SU-DHL-6 (cell line): Measurements from ENCODE around the gene RAB11FIP3.
"Not testable (repeated sequence)": the region's sequence is repeated elsewhere in the genome, so short reads cannot be mapped to it uniquely, and the experiment has no call there.

Experiments used
- H2AFZ ChIP-seq: fragments of 200-600 bp; sonication (generic); 2 replicates; pipeline ENCODE4 v1.6.1; 2014; ENCODE audit warnings: low read depth, mild to moderate bottlenecking, moderate library complexity, mixed read lengths, antibody characterized with exemption, low read length; ENCODE audit not compliant: severe bottlenecking
- H3F3A ChIP-seq: fragments of 200-600 bp; shearing (Covaris generic); 2 replicates; pipeline ENCODE4 v1.6.0; 2016; ENCODE audit warnings: antibody characterized with exemption, mild to moderate bottlenecking; ENCODE audit not compliant: insufficient read depth
- H3K27ac ChIP-seq: fragments of 200-600 bp; sonication (generic); 2 replicates; pipeline ENCODE4 v1.5.1; 2016; ENCODE audit warnings: low read depth, mild to moderate bottlenecking, low read length, moderate library complexity, mixed read lengths
- H3K27me3 ChIP-seq: fragments of 200-600 bp; sonication (generic), shearing (Covaris generic); 2 replicates; pipeline ENCODE4 v1.6.0; 2014; ENCODE audit warnings: mild to moderate bottlenecking, low read length
- H3K36me3 ChIP-seq: fragments of 200-600 bp; sonication (generic); 2 replicates; pipeline ENCODE4 v1.6.1; 2014; ENCODE audit warnings: mild to moderate bottlenecking, low read length, mixed read lengths
- H3K4me2 ChIP-seq: fragments of 300-600, 200-600 bp; shearing (Covaris generic), sonication (generic); 2 replicates; pipeline ENCODE4 v1.6.0; 2014; ENCODE audit warnings: low read length, low read depth, mild to moderate bottlenecking; ENCODE audit not compliant: poor library complexity, severe bottlenecking
- H3K4me3 ChIP-seq: fragments of 200-600 bp; sonication (generic); 2 replicates; pipeline ENCODE4 v1.5.1; 2014; ENCODE audit warnings: antibody characterized with exemption, low read length, mild to moderate bottlenecking, mixed read lengths; ENCODE audit not compliant: insufficient read depth, poor library complexity, severe bottlenecking
- H3K79me2 ChIP-seq: fragments of 200-600 bp; sonication (generic); 2 replicates; pipeline ENCODE4 v1.6.1; 2014; ENCODE audit warnings: mild to moderate bottlenecking, low read length, moderate library complexity; ENCODE audit not compliant: insufficient read depth
- H3K9ac ChIP-seq: fragments of 200-600 bp; sonication (generic); 2 replicates; pipeline ENCODE4 v1.7.0; 2014; ENCODE audit warnings: mild to moderate bottlenecking, low read length
- H3K9me2 ChIP-seq: fragments of 200-600 bp; sonication (generic); replicated peaks from 2 replicates; pipeline ENCODE4 v1.6.1; 2014; ENCODE audit warnings: low read length; ENCODE audit not compliant: insufficient read depth
- H3K9me3 ChIP-seq: fragments of 200-600 bp; sonication (generic); 2 replicates; pipeline ENCODE4 v1.6.1; 2014; ENCODE audit warnings: low read length, mixed read lengths; ENCODE audit not compliant: insufficient read depth
- H4K20me1 ChIP-seq: fragments of 200-600 bp; sonication (generic); 2 replicates; pipeline ENCODE4 v1.6.1; 2014; ENCODE audit warnings: low read depth, mild to moderate bottlenecking, antibody characterized with exemption, low read length, moderate library complexity, mixed read lengths
- EZH2phosphoT487 ChIP-seq: fragments of 200-600 bp; sonication (generic), shearing (Covaris generic); conservative IDR thresholded peaks from 2 replicates; pipeline ENCODE4 v1.6.1; 2018; ENCODE audit warnings: mild to moderate bottlenecking, antibody characterized with exemption, low read length, moderate library complexity, mixed read lengths
- TF ChIP-seq, protein P1 (sequence below): fragments of 200-600 bp; sonication (generic); IDR thresholded peaks from one replicate; pipeline ENCODE4 v1.5.1; 2017; ENCODE audit warnings: antibody characterized with exemption, mild to moderate bottlenecking, low read length, moderate library complexity; ENCODE audit not compliant: insufficient read depth, poor library complexity, severe bottlenecking

Gene RAB11FIP3

DNA sequence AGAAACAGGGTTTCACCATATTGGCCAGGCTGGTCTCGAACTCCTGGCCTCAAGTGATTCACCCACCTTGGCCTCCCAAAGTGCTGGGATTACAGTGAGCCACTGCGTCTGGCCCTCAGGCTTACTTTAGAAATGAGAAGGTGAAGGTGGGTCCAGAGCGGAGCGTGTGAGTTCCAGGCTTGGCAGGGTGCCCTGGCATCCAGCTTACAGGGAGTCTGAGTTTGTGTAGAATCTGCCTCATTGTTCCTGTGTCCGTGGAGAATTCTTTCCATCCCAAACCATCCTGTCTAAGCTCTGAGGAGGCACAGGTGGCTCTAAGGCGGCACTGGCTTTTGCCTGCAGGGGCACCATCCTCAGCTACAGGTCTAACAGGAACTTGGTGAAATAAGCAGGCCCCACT is 50.6 kb downstream of the RAB11FIP3 start:
- Histone ChIP-seq H3K79me2 (no peaks in the 10 kb centered on the region), H3K27ac (no peak overlapping the region)

DNA sequence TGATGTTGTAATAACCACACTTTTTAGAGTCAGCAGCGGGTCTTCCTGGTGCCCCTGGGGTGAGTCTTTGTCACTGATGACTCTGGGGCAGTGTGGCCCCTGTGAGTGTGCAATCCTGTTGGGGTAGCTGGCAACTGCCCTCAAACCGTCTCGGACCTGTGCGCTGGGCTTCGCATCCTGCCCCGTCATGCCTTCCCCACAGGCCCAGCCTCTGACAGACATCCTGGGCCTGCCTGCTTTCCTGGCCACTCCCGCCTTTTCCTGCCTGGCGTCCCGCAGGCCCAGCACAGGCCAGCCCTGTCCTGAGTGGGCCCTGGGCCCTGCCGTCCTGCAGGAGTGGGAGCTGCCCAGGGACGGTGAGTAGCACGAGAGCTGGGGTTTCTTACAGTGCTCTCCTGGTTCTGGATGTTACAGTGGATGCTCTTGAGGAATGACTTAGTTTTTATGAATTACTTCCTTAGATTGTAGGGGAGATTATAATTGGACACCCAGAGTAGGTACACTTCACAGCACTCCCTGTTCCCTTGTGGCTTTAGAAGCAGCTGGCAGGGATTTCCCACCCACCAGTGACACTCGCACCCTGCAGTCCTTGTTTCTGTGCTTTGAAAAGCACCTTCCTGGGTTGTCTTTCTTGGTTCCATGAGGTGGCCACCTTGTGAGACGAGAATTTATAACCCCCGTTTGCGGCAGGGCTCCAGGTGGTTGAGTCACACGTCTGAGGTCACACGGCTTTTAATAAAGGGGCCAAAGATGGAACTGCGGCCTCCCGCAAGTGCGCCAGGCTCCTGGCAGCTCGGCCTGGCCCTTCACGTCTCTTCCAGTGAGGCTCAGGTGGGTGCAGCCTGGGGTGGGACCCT is 52.1 kb downstream of the RAB11FIP3 start:
- H3K27me3 ChIP-seq, result no peaks in the 10 kb centered on the region
- no peak overlapping the region for H3K27ac ChIP-seq
- H4K20me1 ChIP-seq, result no peaks in the 10 kb centered on the region
- no peak overlapping the region for H3K4me3 ChIP-seq
- H3K36me3 ChIP-seq, result no peaks in the 10 kb centered on the region
- TF ChIP-seq EZH2phosphoT487, result no peak
- TF ChIP-seq, protein P1, sequence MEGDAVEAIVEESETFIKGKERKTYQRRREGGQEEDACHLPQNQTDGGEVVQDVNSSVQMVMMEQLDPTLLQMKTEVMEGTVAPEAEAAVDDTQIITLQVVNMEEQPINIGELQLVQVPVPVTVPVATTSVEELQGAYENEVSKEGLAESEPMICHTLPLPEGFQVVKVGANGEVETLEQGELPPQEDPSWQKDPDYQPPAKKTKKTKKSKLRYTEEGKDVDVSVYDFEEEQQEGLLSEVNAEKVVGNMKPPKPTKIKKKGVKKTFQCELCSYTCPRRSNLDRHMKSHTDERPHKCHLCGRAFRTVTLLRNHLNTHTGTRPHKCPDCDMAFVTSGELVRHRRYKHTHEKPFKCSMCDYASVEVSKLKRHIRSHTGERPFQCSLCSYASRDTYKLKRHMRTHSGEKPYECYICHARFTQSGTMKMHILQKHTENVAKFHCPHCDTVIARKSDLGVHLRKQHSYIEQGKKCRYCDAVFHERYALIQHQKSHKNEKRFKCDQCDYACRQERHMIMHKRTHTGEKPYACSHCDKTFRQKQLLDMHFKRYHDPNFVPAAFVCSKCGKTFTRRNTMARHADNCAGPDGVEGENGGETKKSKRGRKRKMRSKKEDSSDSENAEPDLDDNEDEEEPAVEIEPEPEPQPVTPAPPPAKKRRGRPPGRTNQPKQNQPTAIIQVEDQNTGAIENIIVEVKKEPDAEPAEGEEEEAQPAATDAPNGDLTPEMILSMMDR, result no peak
- H3F3A ChIP-seq, result no peaks in the 10 kb centered on the region
- H3K79me2 ChIP-seq, result no peaks in the 10 kb centered on the region
- H3K9ac ChIP-seq, result no peak overlapping the region
- H3K9me2 ChIP-seq, result no peaks in the 10 kb centered on the region
- H3K9me3 ChIP-seq, result no peaks in the 10 kb centered on the region
- no peak overlapping the region for H3K4me2 ChIP-seq
- no peak overlapping the region for H2AFZ ChIP-seq

More for the DNA sequence above, 50.6 kb downstream of the RAB11FIP3 start:
- no peaks in the 10 kb centered on the region for H3K9me3 ChIP-seq
- TF ChIP-seq, protein P1, result no peak
- TF ChIP-seq EZH2phosphoT487, result no peak
- H3K4me3 ChIP-seq, result no peak overlapping the region
- no peaks in the 10 kb centered on the region for H3K27me3 ChIP-seq
- H4K20me1 ChIP-seq, result no peaks in the 10 kb centered on the region
- H2AFZ ChIP-seq, result no peak overlapping the region
- H3K9me2 ChIP-seq, result no peaks in the 10 kb centered on the region
- H3K36me3 ChIP-seq, result no peaks in the 10 kb centered on the region
- H3K9ac ChIP-seq, result no peak overlapping the region
- no peak overlapping the region for H3K4me2 ChIP-seq
- H3F3A ChIP-seq, result no peaks in the 10 kb centered on the region

DNA sequence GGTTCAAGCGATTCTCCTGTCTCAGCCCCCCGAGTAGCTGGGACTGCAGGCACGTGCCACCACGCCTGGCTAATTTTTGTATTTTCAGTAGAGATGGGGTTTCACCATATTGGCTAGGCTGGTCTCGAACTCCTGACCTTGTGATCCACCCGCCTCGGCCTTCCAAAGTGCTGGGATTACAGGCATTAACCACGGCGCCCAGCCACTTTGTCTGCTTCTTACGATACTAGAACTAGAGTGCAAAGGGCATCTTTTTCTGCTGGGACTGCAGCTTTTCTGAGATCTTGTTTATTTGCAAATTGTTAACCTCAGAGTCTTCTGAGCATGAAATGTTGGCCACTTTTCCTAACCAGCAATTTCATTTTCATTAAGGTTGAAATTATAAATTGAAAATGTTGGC is 52.8 kb downstream of the RAB11FIP3 start:
- H3K27me3 ChIP-seq, H3K9me2 ChIP-seq, H4K20me1 ChIP-seq, H3K9me3 ChIP-seq, H3K9ac ChIP-seq, H3K36me3 ChIP-seq, H3K27ac ChIP-seq, H3F3A ChIP-seq, H3K4me3 ChIP-seq, H3K79me2 ChIP-seq, H3K4me2 ChIP-seq, H2AFZ ChIP-seq: not testable (repeated sequence)

DNA sequence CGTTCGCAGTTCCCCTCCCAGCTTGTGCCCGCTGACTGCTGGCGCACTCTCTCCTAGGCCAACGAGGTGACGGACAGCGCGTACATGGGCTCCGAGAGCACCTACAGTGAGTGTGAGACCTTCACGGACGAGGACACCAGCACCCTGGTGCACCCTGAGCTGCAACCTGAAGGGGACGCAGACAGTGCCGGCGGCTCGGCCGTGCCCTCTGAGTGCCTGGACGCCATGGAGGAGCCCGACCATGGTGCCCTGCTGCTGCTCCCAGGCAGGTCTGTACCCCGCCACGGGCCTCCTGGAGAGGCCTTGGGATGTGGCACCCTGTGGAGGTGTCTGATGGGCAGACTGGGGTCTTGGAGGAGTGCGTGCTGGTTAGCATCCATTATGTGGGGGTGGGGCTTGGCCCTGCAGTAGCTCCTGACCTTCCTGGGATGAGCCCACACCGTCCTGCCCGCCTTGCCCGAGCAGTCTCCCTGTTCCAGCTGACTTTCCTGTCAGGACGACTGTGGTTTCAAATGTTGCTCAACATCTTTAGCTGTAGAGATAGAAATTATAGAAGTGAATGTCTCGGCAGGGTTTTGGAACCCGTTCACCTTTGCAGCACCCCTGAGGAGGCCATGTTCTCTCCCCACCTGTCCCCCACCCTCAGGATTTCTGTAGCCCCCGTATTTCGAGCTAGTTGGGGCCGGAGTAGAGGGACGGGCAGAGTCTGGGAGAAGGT is 57.2 kb downstream of the RAB11FIP3 start:
- no peak overlapping the region for H3K4me2 ChIP-seq
- H3K9me2 ChIP-seq, result no peaks in the 10 kb centered on the region
- no peak overlapping the region for H3K9ac ChIP-seq
- H3K9me3 ChIP-seq, result no peaks in the 10 kb centered on the region
- no peaks in the 10 kb centered on the region for H3K36me3 ChIP-seq
- H3K27me3 ChIP-seq, result no peaks in the 10 kb centered on the region
- H2AFZ ChIP-seq, result no peak overlapping the region
- no peaks in the 10 kb centered on the region for H3K79me2 ChIP-seq
- no peak overlapping the region for H3K27ac ChIP-seq
- no peak overlapping the region for H3K4me3 ChIP-seq
- H3F3A ChIP-seq, result no peaks in the 10 kb centered on the region
- TF ChIP-seq, protein P1, result no peak
- TF ChIP-seq EZH2phosphoT487, result no peak
- H4K20me1 ChIP-seq, result no peaks in the 10 kb centered on the region
